ENCODE measurements around the gene BAG1.
A peak's percentile ranks its signal among the peaks of the same experiment; 100 is the strongest.

The BAG1 gene

DNA sequence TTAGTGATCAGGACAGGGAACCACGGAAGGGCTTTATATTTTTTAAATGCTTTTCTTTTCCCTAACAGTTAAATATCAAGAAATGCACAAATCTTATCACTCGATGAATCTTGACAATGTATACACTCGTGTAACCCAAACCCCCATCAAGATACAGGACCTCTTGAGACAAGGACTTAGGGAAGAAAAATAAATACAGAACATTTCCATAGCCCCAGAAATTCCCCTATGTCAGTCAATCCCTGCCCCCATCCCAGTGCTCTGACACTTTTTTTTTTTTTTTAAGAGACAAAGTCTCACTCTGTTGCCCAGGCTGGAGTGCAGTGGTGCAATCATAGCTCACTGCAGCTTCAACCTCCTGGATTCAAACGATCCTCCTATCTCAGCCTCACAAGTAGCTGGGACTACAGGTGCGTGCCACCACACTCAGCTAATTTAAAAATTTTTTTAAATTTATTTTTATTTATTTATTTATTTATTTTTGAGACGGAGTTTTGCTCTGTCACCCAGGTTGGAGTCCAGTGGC, 21.8 kb downstream of the BAG1 start:
- no peak for DNase-seq (ENCODE audit: low read depth)

DNA sequence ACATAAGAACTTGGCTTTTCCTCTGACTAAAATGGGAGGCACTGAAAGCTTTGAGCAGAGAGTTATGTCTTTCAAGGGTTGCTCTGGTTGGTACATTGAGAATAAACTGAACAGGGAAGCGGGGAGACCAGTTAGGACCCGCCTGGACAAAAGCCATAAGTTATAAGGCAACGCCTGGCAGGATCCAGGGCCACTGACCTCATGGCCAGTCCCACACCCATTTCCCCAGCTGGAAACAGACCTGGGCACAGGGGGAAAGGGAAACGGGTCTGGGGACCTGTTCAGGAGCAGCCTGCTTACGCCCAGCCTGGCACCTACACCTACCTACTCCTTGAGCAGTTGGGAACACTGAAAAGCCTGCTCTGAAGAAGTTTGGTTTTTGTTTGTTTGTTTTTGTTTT, 23.2 kb downstream of the BAG1 start:
- no peak for DNase-seq (ENCODE audit: low read depth)

DNA sequence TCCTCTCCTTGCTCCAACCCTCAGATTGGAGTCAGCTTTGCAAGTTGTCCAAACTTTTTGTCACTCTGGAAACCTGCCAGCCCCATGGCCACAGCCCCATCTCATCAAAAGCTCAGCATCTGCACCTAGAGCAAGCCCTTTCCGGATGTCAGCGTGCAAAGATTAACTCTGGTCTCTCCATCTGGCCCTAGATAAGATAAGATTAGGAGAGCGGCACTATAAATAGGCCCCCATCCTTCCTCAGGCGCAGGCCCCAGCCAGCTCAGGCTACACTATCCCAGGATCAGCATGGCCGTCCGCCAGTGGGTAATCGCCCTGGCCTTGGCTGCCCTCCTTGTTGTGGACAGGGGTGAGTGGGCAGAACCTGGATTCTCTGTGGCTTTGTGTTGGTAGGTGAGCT, 24.6 kb downstream of the BAG1 start, which contains the start of gene SPINK4:
Gene SPINK4, plus strand, starts transcription at position 247 of the 400 bp plus-strand sequence. Its CDS starts 42 bp downstream, at position 289.
- DNase-seq (ENCODE audit: low read depth) = no peak

DNA sequence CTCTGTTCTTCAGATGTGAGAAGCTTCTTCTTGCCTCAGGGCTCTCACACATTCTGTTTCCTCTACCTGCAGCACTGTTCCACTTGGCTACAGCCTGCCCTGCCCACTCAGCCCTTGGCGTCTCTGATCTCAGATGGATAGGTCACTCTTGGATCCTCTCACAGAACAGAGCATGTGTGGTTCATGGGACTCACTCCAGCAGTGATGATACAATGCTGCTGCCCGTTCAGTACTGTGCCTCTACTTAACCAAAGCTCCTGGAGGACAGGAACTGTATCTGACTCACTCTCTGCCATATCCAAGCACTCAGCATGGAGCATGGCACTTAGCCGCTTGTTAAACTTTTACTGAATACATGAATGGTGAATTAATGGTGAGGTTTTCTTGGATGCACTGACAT, 27.9 kb downstream of the BAG1 start:
- DNase-seq (ENCODE audit: low read depth) = no peak

DNA sequence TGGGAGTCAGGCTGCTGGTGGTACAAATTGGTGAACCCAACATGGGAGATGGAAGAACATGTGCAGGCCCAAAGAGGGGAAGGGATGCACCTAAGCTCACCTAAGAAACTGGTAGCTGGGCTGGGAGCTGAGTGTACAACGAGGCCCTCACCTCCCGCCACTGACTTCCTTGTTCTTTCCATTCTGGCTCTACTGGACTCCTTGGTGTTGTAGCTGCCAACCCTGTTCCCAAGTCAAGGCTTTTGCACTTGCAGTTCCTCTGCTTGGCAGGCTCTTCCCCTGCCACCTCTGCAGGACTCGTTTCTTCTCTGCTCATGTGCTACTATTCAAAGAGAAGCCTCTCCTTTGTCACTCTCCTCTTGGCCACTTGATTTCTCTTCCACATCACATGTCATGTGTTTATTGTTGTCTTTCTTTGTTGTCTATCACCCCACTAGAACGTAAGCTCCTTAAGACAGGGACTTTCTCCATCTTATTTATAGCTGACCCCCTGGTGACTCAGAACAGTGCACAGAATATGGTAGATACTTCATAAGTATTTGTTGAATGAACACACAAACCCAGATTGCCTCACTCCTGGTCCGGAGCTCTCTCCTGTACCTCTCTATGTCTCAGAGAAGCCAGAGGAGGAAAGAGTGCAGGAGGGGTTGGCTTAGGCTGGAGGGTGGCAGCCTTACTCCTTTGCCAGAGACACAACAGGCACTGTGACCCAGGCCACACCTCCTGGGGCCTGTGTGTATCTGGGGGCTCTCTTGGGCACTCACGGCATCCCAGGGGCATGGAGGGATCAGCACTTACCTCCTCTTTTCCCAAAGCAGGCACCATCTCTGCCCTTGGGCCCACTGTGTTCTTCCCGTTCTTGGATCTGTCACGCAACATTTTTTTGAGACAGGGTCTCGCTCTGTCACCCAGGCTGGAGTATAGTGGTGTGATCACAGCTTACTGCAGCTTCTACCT, 29.7 kb downstream of the BAG1 start:
- DNase-seq (ENCODE audit: low read depth) = no peak

DNA sequence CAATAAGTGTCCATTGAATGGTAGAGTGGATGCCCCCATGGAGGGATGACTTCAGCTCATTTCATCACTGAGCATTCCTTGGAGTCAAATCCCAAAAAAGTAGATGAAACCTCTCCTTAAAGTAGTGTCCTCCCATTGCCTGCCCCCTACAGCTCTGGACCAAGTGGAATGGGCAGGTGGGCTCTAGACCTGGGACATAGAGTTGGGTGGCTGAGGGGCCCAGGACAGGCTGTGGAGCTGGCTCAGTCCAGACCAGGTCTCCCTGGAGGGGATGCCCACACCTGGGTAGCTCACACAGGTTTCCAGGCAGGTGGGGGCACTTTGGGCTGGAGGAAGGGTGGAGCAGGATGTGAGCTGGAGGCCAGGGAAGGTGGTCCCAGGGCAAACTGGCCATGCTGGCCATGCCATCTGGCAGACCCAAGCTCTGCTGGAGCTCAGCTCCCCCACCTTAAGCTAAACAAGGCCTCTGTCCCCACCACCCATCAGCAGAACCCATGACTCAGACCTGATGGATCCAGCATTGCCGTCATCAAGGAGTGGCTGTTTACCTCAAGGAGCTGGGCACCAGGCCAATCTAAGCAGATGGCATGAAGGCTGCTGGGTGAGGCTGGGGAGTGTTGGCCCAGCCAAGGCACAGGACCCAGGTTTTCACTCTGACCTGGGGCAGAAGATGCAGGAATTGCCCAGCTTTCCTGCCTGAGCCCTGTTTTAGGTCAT, 30.7 kb downstream of the BAG1 start:
- peak; percentile 78 for DNase-seq (ENCODE audit: low read depth)

DNA sequence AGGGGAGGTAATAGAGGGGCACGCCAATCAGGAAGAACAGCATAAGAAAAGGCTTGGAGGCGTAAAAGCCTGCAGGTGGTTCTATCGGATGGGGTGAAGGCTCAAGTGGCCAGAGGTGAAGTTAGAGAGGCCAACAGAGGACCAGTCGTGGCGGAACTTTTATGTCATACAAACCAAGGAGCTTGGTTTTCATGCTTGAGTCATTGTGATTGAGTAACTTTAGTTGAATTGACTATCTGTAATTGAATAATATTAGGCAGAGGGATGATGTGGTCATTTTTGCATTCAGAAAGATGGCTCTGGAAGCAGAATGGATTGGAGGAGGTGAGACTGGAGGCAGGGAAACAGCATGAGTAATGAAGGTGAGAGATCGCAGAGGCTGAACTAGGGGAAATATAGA, 31.7 kb downstream of the BAG1 start:
- DNase-seq (ENCODE audit: low read depth) = no peak

DNA sequence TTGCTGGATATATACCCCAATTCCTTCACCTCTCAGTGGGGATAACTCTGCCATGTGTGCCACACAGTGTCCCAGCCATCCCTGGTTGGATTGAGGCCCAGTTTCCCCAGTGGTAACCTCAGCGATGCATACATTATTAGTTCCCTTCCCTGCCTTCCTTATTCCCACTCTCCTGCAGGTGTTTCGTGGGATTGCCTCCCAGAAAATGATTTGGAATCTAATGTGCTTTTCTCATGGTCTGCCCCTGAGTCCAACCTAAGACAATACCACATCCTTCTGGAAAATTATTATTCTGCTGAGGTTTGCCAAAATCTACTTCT, 32.9 kb downstream of the BAG1 start:
- no peak for DNase-seq (ENCODE audit: low read depth)

DNA sequence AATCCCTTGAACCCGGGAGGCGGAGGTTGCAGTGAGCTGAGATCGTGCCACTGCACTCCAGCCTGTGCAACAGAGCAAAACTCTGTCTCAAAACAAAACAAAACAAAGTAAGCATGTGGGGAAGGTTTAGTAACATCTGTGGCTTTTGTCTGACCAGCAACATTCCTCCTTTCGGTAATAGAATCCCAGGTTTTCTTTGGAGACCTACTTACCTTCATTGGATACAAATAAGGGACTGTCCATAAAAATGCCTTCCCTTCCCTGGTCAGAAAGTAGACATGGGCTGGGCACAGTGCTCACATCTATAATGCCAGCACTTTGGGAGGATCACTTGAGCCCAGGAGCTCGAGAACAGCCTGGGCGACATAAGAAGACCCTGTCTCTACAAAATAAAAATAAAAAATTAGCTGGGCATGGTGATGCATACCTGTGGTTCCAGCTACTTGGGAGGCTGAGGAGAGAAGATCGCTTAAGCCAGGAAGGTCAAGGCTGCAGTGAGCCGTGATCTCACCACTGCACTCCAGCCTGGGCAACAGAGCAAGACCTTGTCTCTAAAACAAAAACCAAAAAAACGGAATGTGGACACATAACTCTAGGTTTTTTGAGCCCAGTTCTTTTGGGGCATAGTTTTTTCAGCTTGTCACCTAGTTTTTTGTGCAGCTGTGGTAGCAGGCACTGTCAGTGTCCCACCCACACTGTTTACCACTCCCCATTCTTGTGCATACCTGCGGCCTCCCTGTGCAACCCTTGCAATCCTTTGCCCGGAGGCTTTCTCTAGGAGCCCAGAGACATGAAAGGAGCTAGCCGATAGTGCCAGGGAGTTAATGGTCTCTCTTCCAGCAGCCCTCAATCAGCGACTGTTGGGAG, 33.5 kb downstream of the BAG1 start:
- DNase-seq (ENCODE audit: low read depth) = no peak

DNA sequence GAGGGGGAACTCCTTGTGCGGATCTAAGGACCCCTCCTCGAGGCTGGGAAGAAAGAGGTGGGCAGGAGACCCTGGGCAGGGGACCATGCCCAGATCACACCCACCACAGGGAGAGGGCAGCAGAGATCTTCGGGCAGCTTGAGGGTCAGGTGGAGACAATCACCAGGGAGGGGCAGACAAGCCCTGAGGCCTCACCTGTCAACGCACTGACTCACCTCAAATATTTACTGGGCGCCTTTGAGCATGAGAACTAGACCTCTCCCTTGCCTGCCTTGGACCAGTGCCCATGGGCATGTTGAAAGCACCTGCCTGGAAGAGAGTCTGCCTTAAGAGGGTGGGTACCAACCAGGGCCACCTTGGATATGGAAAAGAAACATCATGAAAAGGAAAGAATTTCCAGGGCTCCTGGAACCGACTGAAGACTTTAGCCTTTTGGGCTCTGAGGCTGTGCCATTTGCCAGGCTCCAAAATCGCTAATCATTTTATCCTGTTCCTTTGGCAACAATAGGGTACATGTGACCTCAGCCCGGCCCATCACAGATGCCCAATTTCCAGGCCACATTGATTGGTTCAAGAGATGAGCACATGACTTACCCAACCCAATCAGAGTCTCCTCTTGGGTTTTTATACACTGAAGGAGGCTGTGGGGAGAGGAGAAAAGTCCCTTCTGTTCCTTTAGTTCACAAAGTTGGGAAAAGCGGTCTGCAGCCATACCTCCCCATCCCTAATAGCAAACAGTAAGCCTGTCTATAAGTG, 35.0 kb downstream of the BAG1 start:
- DNase-seq (ENCODE audit: low read depth) = no peak

DNA sequence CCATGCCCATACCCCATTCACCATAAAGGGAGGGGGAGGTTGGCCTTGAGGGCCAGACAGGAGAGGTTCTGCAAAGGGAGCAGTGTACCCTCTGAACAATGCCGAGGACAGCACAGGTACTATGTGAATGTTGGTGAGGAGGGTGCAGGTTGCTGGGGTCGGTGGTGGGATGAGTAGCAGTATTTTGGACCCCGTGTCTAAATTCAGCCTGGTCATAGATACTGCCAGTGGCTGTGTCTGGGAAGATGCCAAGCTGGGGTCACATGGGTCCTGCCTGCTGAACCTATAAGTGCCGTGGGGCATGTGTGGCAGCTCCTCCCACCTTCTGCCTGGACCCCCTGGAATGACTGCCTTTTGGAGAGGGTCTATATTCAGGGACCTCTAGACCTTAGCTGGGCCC, 35.9 kb downstream of the BAG1 start:
- DNase-seq (ENCODE audit: low read depth) = no peak

DNA sequence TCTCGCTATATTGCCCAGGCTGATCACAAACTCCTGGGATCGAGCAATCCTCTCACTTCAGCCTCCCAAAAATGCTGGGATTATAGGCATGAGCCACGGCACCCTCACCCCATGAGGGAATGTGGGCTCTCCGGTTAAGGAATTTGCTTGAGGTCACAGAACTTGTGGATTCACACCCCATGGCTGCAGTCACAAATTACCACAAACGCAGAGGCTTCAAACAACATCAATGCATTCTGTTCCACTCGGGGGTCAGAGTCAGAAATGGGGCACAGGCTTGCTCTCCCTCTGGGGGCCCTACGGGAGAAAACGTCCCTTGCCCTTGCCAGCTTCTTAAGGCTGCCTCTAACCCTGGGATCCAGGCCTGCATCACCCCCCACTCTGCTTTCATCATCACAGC, 36.8 kb downstream of the BAG1 start:
- DNase-seq (ENCODE audit: low read depth) = no peak

DNA sequence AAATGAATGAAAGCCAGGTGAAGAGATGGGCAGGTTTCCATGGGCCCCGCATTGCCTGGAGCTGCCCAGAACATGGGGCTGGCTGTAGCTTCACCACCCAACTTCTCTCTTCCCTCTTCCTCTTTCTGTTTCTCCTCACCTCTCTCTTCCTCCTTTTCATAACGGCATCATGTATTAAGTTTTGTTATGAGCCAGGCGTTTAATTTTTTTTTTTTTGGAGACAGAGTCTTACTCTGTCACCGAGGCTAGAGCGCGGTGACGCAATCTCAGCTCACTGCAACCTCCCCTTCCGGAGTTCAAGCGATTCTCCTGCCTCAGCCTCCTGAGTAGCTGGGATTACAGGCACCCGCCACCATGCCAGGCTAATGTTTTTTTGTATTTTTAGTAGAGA, 37.5 kb downstream of the BAG1 start:
- DNase-seq (ENCODE audit: low read depth) = no peak

DNA sequence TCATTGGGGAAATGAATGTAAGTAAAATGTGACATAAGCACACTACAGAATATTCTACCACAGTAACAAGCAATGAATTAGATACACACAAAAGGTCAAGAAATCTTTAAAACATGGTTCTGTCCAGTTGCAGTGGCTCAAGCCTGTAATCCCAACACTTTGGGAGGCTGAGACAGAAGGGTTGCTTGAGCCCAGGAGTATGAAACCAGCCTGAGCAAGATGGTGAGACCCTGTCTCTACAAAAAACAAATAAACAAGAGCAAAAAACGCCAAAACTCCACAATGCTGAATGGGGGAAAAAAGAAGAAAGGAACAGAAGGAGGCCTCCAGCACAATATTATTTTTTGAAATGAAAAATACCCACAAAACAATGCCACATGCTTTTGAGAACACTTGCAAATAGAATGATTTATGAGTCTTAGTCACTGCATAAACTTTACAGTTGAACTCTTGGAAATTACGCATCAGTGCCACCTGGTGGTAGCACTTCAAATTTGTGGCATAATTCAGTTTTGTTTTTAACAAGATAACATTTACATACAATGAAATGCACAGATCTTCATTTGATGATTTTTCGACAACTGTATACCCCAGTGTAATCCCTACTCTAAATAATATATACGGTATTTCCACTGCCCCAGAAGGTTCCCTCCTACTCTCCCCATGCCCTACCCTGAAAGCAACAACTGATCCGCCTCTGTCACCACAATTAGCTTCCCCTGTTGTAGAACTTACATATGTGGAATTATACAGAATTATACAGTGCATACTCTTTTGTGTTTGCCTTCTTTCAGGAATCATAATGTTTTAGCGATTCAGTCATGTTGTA, 39.0 kb downstream of the BAG1 start:
- DNase-seq (ENCODE audit: low read depth) = peak; percentile 64

DNA sequence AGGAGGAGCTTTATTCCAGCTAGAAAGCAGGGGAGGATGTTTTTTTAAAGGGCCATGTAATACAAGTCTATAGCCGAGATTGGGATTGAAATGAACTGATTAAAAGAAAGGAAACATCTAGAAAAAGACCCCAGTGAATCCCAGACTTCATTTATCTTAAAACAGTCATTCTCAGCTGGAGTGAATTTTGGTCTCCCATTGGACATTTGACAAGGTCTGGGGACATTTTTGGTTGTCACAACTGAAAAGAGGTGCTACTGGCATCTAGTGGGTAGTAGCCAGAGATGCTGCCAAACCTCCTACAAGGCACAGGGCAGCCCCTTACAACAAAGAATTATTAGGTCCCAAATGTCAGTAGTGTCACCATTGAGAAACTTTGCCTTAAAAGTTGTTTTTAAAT, 40.8 kb downstream of the BAG1 start:
- no peak for DNase-seq (ENCODE audit: low read depth)

DNA sequence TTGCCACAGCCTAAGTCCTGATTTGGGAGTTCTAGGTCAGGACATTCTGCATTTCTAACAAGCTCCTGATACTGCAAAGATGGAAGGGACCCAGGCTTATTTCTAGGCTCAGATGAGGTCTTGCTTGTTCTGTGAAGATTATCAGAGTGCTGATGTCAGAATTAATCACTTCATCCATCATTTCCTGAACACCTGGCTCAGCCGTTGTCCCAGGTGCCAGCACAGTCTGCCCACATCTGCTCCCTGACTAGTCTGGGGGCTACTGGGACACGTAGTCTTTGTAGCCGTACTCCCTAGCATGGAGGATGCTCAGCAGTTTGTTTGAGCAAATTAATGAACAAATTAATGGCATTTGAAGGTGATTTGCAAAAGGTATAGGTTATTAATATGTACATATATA, 42.5 kb downstream of the BAG1 start:
- DNase-seq (ENCODE audit: low read depth) = no peak

DNA sequence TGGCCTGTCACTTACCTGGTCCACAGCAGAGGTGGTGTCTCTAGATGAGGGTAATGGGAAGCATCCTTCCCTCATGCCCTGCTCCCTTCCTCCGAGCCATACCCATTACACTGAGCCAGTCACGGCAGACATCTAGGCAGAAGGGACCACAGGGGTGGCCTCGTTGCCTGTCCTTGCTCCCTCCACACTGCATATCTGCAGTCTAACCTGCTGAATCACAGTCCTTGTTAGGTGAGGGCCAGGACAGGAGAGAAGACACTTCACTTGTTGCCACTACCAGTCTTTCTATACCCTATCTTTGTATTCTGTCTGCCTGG, 43.0 kb downstream of the BAG1 start:
- no peak for DNase-seq (ENCODE audit: low read depth)

DNA sequence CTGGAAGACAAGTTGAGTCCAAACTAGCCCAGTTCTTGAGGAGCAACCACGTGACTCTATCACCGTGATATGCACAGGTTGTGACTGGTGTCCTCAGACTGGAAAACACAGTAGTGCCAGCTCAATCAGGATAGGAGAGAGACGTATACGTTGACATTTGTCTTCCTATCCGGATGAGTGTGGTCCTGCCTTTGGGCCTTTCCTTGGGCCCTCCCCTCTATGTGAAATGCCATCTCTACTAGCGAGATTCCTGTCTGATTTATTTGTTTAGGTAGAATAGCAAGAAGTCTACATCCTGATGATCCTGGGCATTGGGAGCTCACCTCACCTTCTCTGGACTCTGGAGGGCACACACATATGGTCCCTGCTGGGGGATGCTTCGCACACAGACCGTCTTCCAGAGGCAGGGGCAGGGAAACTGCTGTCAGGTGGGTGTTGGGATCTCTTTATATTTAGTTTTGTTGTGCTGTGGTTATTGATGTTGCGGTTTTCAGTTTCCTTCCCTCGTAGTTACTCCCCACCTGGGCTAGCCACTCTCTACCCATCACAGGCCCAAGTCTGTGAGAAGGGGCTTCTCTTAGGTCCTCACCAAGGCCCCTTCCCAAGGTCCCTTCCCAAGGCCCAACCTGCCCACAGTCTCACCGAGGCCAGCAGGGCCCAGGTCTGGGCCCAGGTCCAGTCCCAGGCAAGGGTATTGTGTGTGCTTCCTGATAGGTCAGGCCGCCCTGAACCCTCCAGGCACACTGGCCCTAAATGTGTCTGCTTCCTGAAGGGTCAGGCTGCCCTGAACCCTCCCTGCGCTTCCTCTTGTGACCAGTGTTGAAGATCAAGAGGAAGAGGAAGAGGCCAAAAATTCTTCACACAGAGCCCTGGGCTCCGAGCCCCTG, 43.6 kb downstream of the BAG1 start:
- DNase-seq (ENCODE audit: low read depth) = no peak

DNA sequence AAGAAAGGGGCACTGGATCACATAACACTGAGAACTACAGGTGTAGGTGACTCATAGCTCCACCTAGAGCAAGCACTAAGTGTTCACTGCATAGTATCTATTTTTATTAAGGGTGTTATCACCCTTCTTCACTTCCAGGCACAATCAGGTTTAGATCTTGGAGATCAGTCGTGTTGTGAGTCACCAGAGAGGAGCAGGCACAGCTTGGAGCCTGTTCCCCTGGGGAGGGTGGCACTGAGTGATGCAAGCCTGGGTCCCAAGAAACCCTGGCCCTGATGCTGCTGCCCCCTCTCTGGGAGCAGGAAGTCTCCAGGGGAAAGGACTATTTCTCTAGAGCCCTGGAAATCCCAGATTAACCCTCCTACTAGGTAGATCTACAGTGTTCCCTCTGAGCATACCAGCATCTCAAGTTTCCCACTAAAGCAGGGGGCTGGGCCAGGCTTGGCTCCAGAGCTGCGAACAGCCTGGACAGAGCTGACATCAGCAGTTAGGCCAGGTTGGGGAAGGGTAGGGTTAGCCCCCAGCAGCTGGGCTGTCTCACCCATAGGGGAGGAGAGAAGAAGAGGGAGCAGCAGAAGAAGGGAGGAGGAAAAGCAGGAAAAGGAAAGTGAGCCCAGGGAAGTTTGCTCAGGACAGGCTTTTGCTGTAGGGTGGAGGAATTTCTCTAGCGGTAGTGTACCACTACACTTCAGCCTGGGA, 52.7 kb downstream of the BAG1 start:
- DNase-seq (ENCODE audit: low read depth) = no peak
